ENCODE results near the gene DAB2IP. TPM values are rescaled to one million over a fixed set of nuclear protein-coding genes. Genes with fewer than 3 reads are reported as not detected.
"Not testable (repeated sequence)": the region's sequence is repeated elsewhere in the genome, so short reads cannot be mapped to it uniquely, and the experiment has no call there.

Gene DAB2IP
- total RNA-seq, 1 experiment from 2014 or later, result 52.6 TPM

- no peaks in the 10 kb centered on the region for H3K9me3 Mint-ChIP-seq
- ATAC-seq, result no peak
- POLR2A ChIA-PET, result no interaction called here
- H3K4me3 Mint-ChIP-seq, result no peak overlapping the region
- no peak for DNase-seq (ENCODE audit: low spot score)
- CTCF ChIA-PET, result interaction anchor here (0.8 to 2.8 kb wide), 6 partner anchors 46 to 194 kb away, joined by 3 to 9 read pairs (median 4); no protein-coding TSS in a partner anchor
- H3K27me3 Mint-ChIP-seq (ENCODE audit: low read depth), result no peaks in the 10 kb centered on the region
- TF ChIP-seq ZNF232 (CRISPR knock-in tag; IDR thresholded peaks at IDR 0.05), result no peak
- no peak for TF ChIP-seq RELA (CRISPR knock-in tag; IDR thresholded peaks at IDR 0.05; ENCODE audit: borderline replicate concordance)
- peaks cover 60% of the 10 kb centered on the region for H3K4me1 Mint-ChIP-seq
- no peaks in the 10 kb centered on the region for H3K36me3 Mint-ChIP-seq
- peak overlapping the region; percentile 61 for H3K27ac Mint-ChIP-seq
Measured at GRCh38 chr9:121741228-121741918, 89.9 kb downstream of the DAB2IP start.

- ATAC-seq; H3K36me3 Mint-ChIP-seq; DNase-seq (ENCODE audit: low spot score); H3K4me3 Mint-ChIP-seq; POLR2A ChIA-PET; H3K27me3 Mint-ChIP-seq (ENCODE audit: low read depth); H3K9me3 Mint-ChIP-seq: not testable (repeated sequence)
- peak overlapping the region; percentile 61 for H3K27ac Mint-ChIP-seq
- 0 out of 2 replicates have a peak, but pooled peaks have one; percentile 34 for TF ChIP-seq MYBL2 (CRISPR knock-in tag; IDR thresholded peaks at IDR 0.05)
- CTCF ChIA-PET, result interaction anchor here (0.9 to 2.8 kb wide), 5 partner anchors 46 to 194 kb away, joined by 3 to 9 read pairs (median 4); no protein-coding TSS in a partner anchor
- H3K4me1 Mint-ChIP-seq, result peaks cover 60% of the 10 kb centered on the region
Measured at GRCh38 chr9:121741919-121742283, 90.5 kb downstream of the DAB2IP start.

GRCh38 chr9:121742923-121743322 lies 91.5 kb downstream of the DAB2IP start:
- Mint-ChIP-seq H3K9me3 (no peaks in the 10 kb centered on the region), H3K27ac (peak overlapping the region; percentile 68; the same call in 1 of the 2 replicates), H3K27me3 (ENCODE audit: low read depth) (no peaks in the 10 kb centered on the region), H3K4me3 (no peak overlapping the region), H3K36me3 (no peaks in the 10 kb centered on the region), H3K4me1 (peaks cover 51% of the 10 kb centered on the region)
- ATAC-seq (no peak), DNase-seq (ENCODE audit: low spot score) (no peak)
- ChIA-PET CTCF (interaction anchor here (1.1 to 9.3 kb wide), 8 partner anchors 6 to 187 kb away, joined by 3 to 78 read pairs (median 5); no protein-coding TSS in a partner anchor), POLR2A (interaction anchor here (0.6 kb wide), 1 partner anchor 145 kb away, joined by 4 read pairs; no protein-coding TSS in a partner anchor)
- no peak for TF ChIP-seq ZNF396 (CRISPR knock-in tag; IDR thresholded peaks at IDR 0.05; ENCODE audit: borderline replicate concordance)
- TF ChIP-seq GABPB1 (CRISPR knock-in tag; IDR thresholded peaks at IDR 0.05), result no peak
- no peak for TF ChIP-seq USF2 (CRISPR knock-in tag; IDR thresholded peaks at IDR 0.05)
- TF ChIP-seq FOXP4 (CRISPR knock-in tag; IDR thresholded peaks at IDR 0.05), result no peak
- no peak for TF ChIP-seq HMGXB4 (CRISPR knock-in tag; IDR thresholded peaks at IDR 0.05)
- TF ChIP-seq ZNF138 (CRISPR knock-in tag; conservative IDR thresholded peaks at IDR 0.05), result no peak
- no peak for TF ChIP-seq SMAD4 (CRISPR knock-in tag; IDR thresholded peaks at IDR 0.05)
- no peak for TF ChIP-seq ARID4B (CRISPR knock-in tag; IDR thresholded peaks at IDR 0.05; ENCODE audit: borderline replicate concordance)
- no peak for TF ChIP-seq MAX (CRISPR knock-in tag; IDR thresholded peaks at IDR 0.05)
- TF ChIP-seq ELF4 (CRISPR knock-in tag; IDR thresholded peaks at IDR 0.05; ENCODE audit: low read depth), result no peak
- no peak for TF ChIP-seq ZNF423 (CRISPR knock-in tag; IDR thresholded peaks at IDR 0.05)
- TF ChIP-seq NFATC4 (CRISPR knock-in tag; IDR thresholded peaks at IDR 0.05), result no peak
- TF ChIP-seq CREB1 (CRISPR knock-in tag; IDR thresholded peaks at IDR 0.05), result no peak
- TF ChIP-seq TCF7 (CRISPR knock-in tag; IDR thresholded peaks at IDR 0.05; ENCODE audit: low read depth), result no peak
- TF ChIP-seq MXD4 (CRISPR knock-in tag; IDR thresholded peaks at IDR 0.05; ENCODE audit: borderline replicate concordance), result no peak
